Epithelial cell of esophagus (primary cell): ENCODE results near the gene ATXN1.

Experiments used
- DNase-seq: peaks from one replicate; pipeline ENCODE4 v3.0.0; 2010; ENCODE audit warnings: low read depth
- H3K4me3 ChIP-seq: 2 replicates; pipeline ENCODE4 v1.5.1; 2011; ENCODE audit warnings: mild to moderate bottlenecking, low read length, control low read depth
- CTCF ChIP-seq: IDR thresholded peaks from 2 replicates; pipeline ENCODE4 v1.5.1; 2011; ENCODE audit warnings: low read depth, mild to moderate bottlenecking, low read length, control low read depth, inconsistent platforms; ENCODE audit not compliant: insufficient read depth; ENCODE audit errors: missing control alignments

Gene ATXN1

GRCh38 chr6:16688984-16689636, 72.2 kb downstream of the ATXN1 start:
- no peak overlapping the region for H3K4me3 ChIP-seq
- no peak for TF ChIP-seq CTCF
- DNase-seq: peak; percentile 91

- TF ChIP-seq CTCF: no peak
- H3K4me3 ChIP-seq: no peak overlapping the region
Observed at GRCh38 chr6:16688436-16688835, 72.8 kb downstream of the ATXN1 start.

GRCh38 chr6:16687045-16687444, 74.2 kb downstream of the ATXN1 start:
- TF ChIP-seq CTCF: no peak
- no peak overlapping the region for H3K4me3 ChIP-seq
- no peak for DNase-seq

More at GRCh38 chr6:16688436-16688835, 72.8 kb downstream of the ATXN1 start:
- no peak for DNase-seq

GRCh38 chr6:16684896-16685554, 76.2 kb downstream of the ATXN1 start:
- DNase-seq: peak; percentile 96
- no peak overlapping the region for H3K4me3 ChIP-seq
- no peak for TF ChIP-seq CTCF

GRCh38 chr6:16684195-16684689, 77.0 kb downstream of the ATXN1 start:
- TF ChIP-seq CTCF: no peak
- DNase-seq: peak; percentile 58
- no peak overlapping the region for H3K4me3 ChIP-seq

GRCh38 chr6:16683641-16684194, 77.5 kb downstream of the ATXN1 start:
- peak; percentile 93 for DNase-seq
- no peak overlapping the region for H3K4me3 ChIP-seq
- no peak for TF ChIP-seq CTCF
